Heart left ventricle (tissue), 16 donors: ENCODE results near the gene RAB5IF. TPM values are rescaled to one million over a fixed set of nuclear protein-coding genes. Genes with fewer than 3 reads are reported as not detected.

Experiments
- ATAC-seq, 4 donors: fragments of 200-7000 bp; cut with Tn5 transposase; one replicate each; pipeline ENCODE4 v1.9.1; 2020 to 2022; ENCODE audit warnings: moderate library complexity in 4 of 4, mild to moderate bottlenecking in 3 of 4, moderate number of reproducible peaks in 1 of 4
- DNase-seq, 5 donors: peaks; one replicate each; pipeline ENCODE4 v3.0.0-alpha.2; 2020
- H3K27ac ChIP-seq, 12 donors: fragments of 200-600 bp; sonication (generic) in 4 of 12; one replicate each; pipeline versions ENCODE4 v1.5.0 to v1.8.0; 2016 to 2022; ENCODE audit warnings: mild to moderate bottlenecking in 2 of 12
- H3K27me3 ChIP-seq, 9 donors: fragments of 200-600 bp; sonication (generic) in 2 of 9; one replicate each; pipeline versions ENCODE4 v1.5.1 to v1.8.0; 2016 to 2022; ENCODE audit warnings: mild to moderate bottlenecking in 3 of 9
- H3K36me3 ChIP-seq, 9 donors: fragments of 200-600 bp; sonication (generic) in 2 of 9; one replicate each; pipeline versions ENCODE4 v1.5.0 to v1.8.0; 2018 to 2022; ENCODE audit warnings: mild to moderate bottlenecking in 2 of 9
- H3K4me1 ChIP-seq, 12 donors: fragments of 200-600 bp; sonication (generic) in 4 of 12; one replicate each; pipeline versions ENCODE4 v1.5.0 to v1.8.0; 2016 to 2022; ENCODE audit warnings: mild to moderate bottlenecking in 3 of 12
- H3K4me3 ChIP-seq, 12 donors: fragments of 200-600 bp; sonication (generic) in 4 of 12; one replicate each; pipeline versions ENCODE4 v1.5.0 to v1.8.0; 2017 to 2022; ENCODE audit warnings: mild to moderate bottlenecking in 9 of 12, moderate library complexity in 4 of 12
- H3K9me3 ChIP-seq, 12 donors: fragments of 200-600 bp; sonication (generic) in 4 of 12; one replicate each; pipeline versions ENCODE4 v1.5.0 to v1.8.0; 2016 to 2022; ENCODE audit warnings: mild to moderate bottlenecking in 1 of 12
- CTCF ChIP-seq, 12 donors: fragments of 200-600 bp; sonication (generic) in 4 of 12; IDR thresholded peaks; one replicate each; pipeline versions ENCODE4 v1.5.0 to v1.8.0; 2018 to 2022; ENCODE audit warnings: antibody characterized with exemption in 12 of 12, mild to moderate bottlenecking in 5 of 12
- POLR2A ChIP-seq, 2 donors: fragments of 450-650 bp; IDR thresholded peaks; one replicate each; pipeline ENCODE4 v1.6.1; 2017; ENCODE audit warnings: antibody characterized with exemption in 2 of 2, mild to moderate bottlenecking in 2 of 2, moderate library complexity in 2 of 2
- WGBS, 4 donors: extraction: QIAGEN DNeasy Blood & Tissue Kit in 2 of 4; methylation state at CpG; one replicate each; pipeline versions ENCODE4 v1.1.5 to v1.1.7; 2013 to 2018; 5-methylcytosine and 5-hydroxymethylcytosine counted together
- intact Hi-C, 10 donors: fragments of 100-400 bp; cut with DNase I; formaldehyde crosslinking; loops; one replicate each; pipeline versions ENCODE4 v1.11.1 to v1.14.2; 2022
- polyA plus RNA-seq, 2 donors: library from polyadenylated mRNA; stranded (reverse); fragments of 200-250 nt; gene quantifications; one replicate each; pipeline ENCODE4 v1.2.3, GENCODE V29; 2013
- total RNA-seq, 9 donors: library from RNA; depleted of rRNA in 2 of 9; stranded (reverse); fragments of >200 nt in 2 of 9; fragmentation: NEBNext Ultra II Directional in 3 of 9; extraction: Animal tissue kit (Norgen Biotek cat#: 25700) in 3 of 9; gene quantifications; one replicate each; pipeline versions ENCODE4 v1.1.0 to v1.2.4, GENCODE V29; 2016 to 2023
- donor health status: ischemic (EF 13 %, LVEDD 7.1; RV severe dilation, severe dysfunction).
- donor health status: healthy with polysubstance abuse.
- donor health status: DM: no; HTN: yes; CAD: no.
- donor health status: DM: no; HTN: no; CAD: no.
- donor health status: ischemic (EF 25% LVEDD 6.9; RV normal size, moderate dysfunction).
- donor health status: ischemic (EF 25% LVEDD 5.7; RV mildly dilated, moderate dysfunction).
- donor health status: healthy.
- donor health status: DM: yes; HTN: yes; CAD: no.
- donor health status: ischemic (EF 35%, LVEDD 5.7; RV mildly dilated, moderate dysfunction).
- donor health status: nonischemic (EF 11% LVEDD 7.7; RV severe dilation, severe dysfunction).
- donor health status: DM: yes; HTN: yes; CAD: no.
- donor health status: PGD.
- donor health status: ischemic (EF 29% LVEDD 5.4; RV normal size, mild dysfunction).
- donor health status: nonischemic (EF 23%, LVEDD 6.1; RV moderate dilation, normal function).

Gene RAB5IF
- total and polyA plus RNA-seq, 11 donors: 35.5 to 101 (median 63.1) TPM

- no peak overlapping the region for H3K4me3 ChIP-seq
- 83 to 94% (median 92%) methylated on average over 3 of the region's 3 CpGs for WGBS, 4 donors
- H3K27ac ChIP-seq: no peak overlapping the region
- H3K27me3 ChIP-seq: no peaks in the 10 kb centered on the region
- peaks cover 0 to 11% (median 0%) of the 10 kb centered on the region in 12 donors for H3K4me1 ChIP-seq
- no peak for TF ChIP-seq CTCF (IDR thresholded peaks at IDR 0.05)
- no peak for TF ChIP-seq POLR2A (IDR thresholded peaks at IDR 0.05)
- no peak for DNase-seq
- no peaks in the 10 kb centered on the region for H3K9me3 ChIP-seq
- intact Hi-C loops: no loop called here
- peaks cover 0 to 11% (median 7%) of the 10 kb centered on the region in 9 donors for H3K36me3 ChIP-seq
- no peak for ATAC-seq
Observed at GRCh38 chr20:36646678-36647077, 41.1 kb downstream of the RAB5IF start.

- intact Hi-C loops: no loop called here
- 73 to 84% (median 77%) methylated on average over 7 to 8 of the region's 8 CpGs for WGBS, 4 donors
Observed at GRCh38 chr20:36647196-36648121, 41.9 kb downstream of the RAB5IF start.

GRCh38 chr20:36653456-36653855, 47.9 kb downstream of the RAB5IF start:
- H3K4me1 ChIP-seq: peaks cover 0 to 6% (median 0%) of the 10 kb centered on the region in 12 donors
- ATAC-seq: no peak
- H3K4me3 ChIP-seq: no peak overlapping the region
- H3K27me3 ChIP-seq: no peaks in the 10 kb centered on the region
- TF ChIP-seq POLR2A (IDR thresholded peaks at IDR 0.05): no peak
- TF ChIP-seq CTCF (IDR thresholded peaks at IDR 0.05): no peak
- peaks cover 0 to 78% (median 54%) of the 10 kb centered on the region in 9 donors for H3K36me3 ChIP-seq
- H3K27ac ChIP-seq: no peak overlapping the region
- 85 to 93% (median 92%) methylated on average over 9 of the region's 9 CpGs for WGBS, 4 donors
- no peaks in the 10 kb centered on the region for H3K9me3 ChIP-seq
- intact Hi-C loops: no loop called here
- DNase-seq: no peak

More at GRCh38 chr20:36647196-36648121, 41.9 kb downstream of the RAB5IF start:
- Histone ChIP-seq H3K27me3 (no peaks in the 10 kb centered on the region), H3K4me3 (no peak overlapping the region), H3K27ac (no peak overlapping the region), H3K36me3 (peaks cover 0 to 19% (median 14%) of the 10 kb centered on the region in 9 donors), H3K9me3 (no peaks in the 10 kb centered on the region), H3K4me1 (peaks cover 0 to 11% (median 0%) of the 10 kb centered on the region in 12 donors)
- ATAC-seq (no peak), DNase-seq (no peak)
- TF ChIP-seq CTCF (IDR thresholded peaks at IDR 0.05) (no peak), POLR2A (IDR thresholded peaks at IDR 0.05) (no peak)

- TF ChIP-seq POLR2A (IDR thresholded peaks at IDR 0.05) (no peak), CTCF (IDR thresholded peaks at IDR 0.05) (no peak)
- Histone ChIP-seq H3K4me3 (no peak overlapping the region), H3K36me3 (peaks cover 0 to 89% (median 61%) of the 10 kb centered on the region in 9 donors), H3K27me3 (no peaks in the 10 kb centered on the region), H3K27ac (no peak overlapping the region), H3K4me1 (peaks cover 0 to 6% (median 0%) of the 10 kb centered on the region in 12 donors), H3K9me3 (no peaks in the 10 kb centered on the region)
- 94 to 98% (median 95%) methylated on average over 8 of the region's 8 CpGs for WGBS, 4 donors
- intact Hi-C loops: no loop called here
- no peak for DNase-seq
- ATAC-seq: no peak
Observed at GRCh38 chr20:36654506-36654905, 48.9 kb downstream of the RAB5IF start.
